Measurements from ENCODE around the gene HPCAL1. TPM values are rescaled to one million over a fixed set of nuclear protein-coding genes. Genes with fewer than 3 reads are reported as not detected.

The HPCAL1 gene
- total and polyA plus RNA-seq, 2 of the 8 experiments (the other 6 are each of a cell fraction or from before 2014, with no cell fraction given) = 5.8 to 8.6 TPM

DNA sequence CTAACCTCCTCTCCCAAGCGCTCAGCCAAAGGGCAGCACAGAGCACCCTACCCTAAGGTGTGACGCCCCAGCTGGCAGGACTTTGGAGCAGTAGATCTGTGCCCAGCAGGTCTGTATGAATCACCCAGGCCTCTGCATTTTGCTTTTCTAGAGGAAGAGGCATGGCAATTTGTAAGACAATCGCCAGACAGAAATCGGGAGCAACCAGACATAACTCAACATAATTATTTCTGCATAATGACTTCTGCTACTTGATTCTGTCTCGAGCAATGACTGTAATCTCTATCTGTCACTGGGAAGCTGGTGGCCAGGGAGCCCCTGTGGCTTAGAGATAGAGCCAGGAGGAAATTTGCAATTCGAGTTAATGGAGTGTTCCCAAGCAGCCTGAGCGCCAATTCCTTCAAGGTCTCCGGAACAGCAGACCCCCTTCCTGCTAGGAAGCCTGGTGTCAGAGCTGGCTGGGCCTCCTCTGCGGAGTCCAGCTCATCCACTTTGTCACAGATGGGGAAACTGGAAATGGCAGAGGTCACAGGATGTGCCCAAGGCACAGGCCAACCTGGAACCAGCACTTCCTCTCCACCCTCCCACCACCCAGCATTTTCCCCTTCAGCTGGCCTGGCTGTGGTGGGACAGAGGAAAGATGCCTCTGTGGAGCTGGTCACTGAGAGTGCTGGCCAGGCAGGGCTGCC lies 90.4 kb downstream of the HPCAL1 start (continued):
- TF ChIP-seq, protein P1, sequence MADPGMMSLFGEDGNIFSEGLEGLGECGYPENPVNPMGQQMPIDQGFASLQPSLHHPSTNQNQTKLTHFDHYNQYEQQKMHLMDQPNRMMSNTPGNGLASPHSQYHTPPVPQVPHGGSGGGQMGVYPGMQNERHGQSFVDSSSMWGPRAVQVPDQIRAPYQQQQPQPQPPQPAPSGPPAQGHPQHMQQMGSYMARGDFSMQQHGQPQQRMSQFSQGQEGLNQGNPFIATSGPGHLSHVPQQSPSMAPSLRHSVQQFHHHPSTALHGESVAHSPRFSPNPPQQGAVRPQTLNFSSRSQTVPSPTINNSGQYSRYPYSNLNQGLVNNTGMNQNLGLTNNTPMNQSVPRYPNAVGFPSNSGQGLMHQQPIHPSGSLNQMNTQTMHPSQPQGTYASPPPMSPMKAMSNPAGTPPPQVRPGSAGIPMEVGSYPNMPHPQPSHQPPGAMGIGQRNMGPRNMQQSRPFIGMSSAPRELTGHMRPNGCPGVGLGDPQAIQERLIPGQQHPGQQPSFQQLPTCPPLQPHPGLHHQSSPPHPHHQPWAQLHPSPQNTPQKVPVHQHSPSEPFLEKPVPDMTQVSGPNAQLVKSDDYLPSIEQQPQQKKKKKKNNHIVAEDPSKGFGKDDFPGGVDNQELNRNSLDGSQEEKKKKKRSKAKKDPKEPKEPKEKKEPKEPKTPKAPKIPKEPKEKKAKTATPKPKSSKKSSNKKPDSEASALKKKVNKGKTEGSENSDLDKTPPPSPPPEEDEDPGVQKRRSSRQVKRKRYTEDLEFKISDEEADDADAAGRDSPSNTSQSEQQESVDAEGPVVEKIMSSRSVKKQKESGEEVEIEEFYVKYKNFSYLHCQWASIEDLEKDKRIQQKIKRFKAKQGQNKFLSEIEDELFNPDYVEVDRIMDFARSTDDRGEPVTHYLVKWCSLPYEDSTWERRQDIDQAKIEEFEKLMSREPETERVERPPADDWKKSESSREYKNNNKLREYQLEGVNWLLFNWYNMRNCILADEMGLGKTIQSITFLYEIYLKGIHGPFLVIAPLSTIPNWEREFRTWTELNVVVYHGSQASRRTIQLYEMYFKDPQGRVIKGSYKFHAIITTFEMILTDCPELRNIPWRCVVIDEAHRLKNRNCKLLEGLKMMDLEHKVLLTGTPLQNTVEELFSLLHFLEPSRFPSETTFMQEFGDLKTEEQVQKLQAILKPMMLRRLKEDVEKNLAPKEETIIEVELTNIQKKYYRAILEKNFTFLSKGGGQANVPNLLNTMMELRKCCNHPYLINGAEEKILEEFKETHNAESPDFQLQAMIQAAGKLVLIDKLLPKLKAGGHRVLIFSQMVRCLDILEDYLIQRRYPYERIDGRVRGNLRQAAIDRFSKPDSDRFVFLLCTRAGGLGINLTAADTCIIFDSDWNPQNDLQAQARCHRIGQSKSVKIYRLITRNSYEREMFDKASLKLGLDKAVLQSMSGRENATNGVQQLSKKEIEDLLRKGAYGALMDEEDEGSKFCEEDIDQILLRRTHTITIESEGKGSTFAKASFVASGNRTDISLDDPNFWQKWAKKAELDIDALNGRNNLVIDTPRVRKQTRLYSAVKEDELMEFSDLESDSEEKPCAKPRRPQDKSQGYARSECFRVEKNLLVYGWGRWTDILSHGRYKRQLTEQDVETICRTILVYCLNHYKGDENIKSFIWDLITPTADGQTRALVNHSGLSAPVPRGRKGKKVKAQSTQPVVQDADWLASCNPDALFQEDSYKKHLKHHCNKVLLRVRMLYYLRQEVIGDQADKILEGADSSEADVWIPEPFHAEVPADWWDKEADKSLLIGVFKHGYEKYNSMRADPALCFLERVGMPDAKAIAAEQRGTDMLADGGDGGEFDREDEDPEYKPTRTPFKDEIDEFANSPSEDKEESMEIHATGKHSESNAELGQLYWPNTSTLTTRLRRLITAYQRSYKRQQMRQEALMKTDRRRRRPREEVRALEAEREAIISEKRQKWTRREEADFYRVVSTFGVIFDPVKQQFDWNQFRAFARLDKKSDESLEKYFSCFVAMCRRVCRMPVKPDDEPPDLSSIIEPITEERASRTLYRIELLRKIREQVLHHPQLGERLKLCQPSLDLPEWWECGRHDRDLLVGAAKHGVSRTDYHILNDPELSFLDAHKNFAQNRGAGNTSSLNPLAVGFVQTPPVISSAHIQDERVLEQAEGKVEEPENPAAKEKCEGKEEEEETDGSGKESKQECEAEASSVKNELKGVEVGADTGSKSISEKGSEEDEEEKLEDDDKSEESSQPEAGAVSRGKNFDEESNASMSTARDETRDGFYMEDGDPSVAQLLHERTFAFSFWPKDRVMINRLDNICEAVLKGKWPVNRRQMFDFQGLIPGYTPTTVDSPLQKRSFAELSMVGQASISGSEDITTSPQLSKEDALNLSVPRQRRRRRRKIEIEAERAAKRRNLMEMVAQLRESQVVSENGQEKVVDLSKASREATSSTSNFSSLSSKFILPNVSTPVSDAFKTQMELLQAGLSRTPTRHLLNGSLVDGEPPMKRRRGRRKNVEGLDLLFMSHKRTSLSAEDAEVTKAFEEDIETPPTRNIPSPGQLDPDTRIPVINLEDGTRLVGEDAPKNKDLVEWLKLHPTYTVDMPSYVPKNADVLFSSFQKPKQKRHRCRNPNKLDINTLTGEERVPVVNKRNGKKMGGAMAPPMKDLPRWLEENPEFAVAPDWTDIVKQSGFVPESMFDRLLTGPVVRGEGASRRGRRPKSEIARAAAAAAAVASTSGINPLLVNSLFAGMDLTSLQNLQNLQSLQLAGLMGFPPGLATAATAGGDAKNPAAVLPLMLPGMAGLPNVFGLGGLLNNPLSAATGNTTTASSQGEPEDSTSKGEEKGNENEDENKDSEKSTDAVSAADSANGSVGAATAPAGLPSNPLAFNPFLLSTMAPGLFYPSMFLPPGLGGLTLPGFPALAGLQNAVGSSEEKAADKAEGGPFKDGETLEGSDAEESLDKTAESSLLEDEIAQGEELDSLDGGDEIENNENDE (IDR thresholded peaks at IDR 0.05; ENCODE audit: insufficient replicate concordance, low read length) = no peak
- TF ChIP-seq POU5F1 (IDR thresholded peaks at IDR 0.05; ENCODE audit: low read depth, low read length) = no peak
- no peak for TF ChIP-seq BACH1 (IDR thresholded peaks at IDR 0.05; ENCODE audit: low read length)
- no peak for TF ChIP-seq GTF2F1 (IDR thresholded peaks at IDR 0.05; ENCODE audit: borderline replicate concordance, low read depth, low read length)
